Fibroblast of upper back skin (primary cell): ENCODE results near the gene MTR.

Experiments
- DNase-seq: peaks from one replicate; pipeline ENCODE4 v3.0.0-alpha.2; 2013

The MTR gene

GRCh38 chr1:236795035-236795756 is at the start of gene MTR:
Gene MTR (plus strand): TSS chr1:236795292. CDS start chr1:236795704, 412 bp downstream.
- peak; percentile 99 for DNase-seq

GRCh38 chr1:236746785-236747184 is 48.3 kb upstream of the MTR start:
- no peak for DNase-seq

GRCh38 chr1:236747311-236747985 is 47.6 kb upstream of the MTR start:
- DNase-seq: no peak

- DNase-seq: no peak
Observed at GRCh38 chr1:236748268-236748870, 46.7 kb upstream of the MTR start.

- no peak for DNase-seq
Observed at GRCh38 chr1:236750928-236751327, 44.2 kb upstream of the MTR start.

- no peak for DNase-seq
Observed at GRCh38 chr1:236751385-236751784, 43.7 kb upstream of the MTR start.

- no peak for DNase-seq
Observed at GRCh38 chr1:236751935-236752334, 43.2 kb upstream of the MTR start.

- peak; percentile 25 for DNase-seq
Observed at GRCh38 chr1:236753516-236753915, 41.6 kb upstream of the MTR start.

GRCh38 chr1:236753964-236754363 is 41.1 kb upstream of the MTR start:
- DNase-seq: no peak

GRCh38 chr1:236754525-236755210 is 40.4 kb upstream of the MTR start:
- no peak for DNase-seq

GRCh38 chr1:236757640-236758039 is 37.5 kb upstream of the MTR start:
- DNase-seq: no peak

- DNase-seq: peak; percentile 52
Observed at GRCh38 chr1:236759252-236759859, 35.7 kb upstream of the MTR start.

GRCh38 chr1:236760480-236760879 is 34.6 kb upstream of the MTR start:
- no peak for DNase-seq

GRCh38 chr1:236760986-236761385 is 34.1 kb upstream of the MTR start:
- DNase-seq: no peak

GRCh38 chr1:236761397-236762132 is 33.5 kb upstream of the MTR start:
- no peak for DNase-seq

- peak; percentile 7 for DNase-seq
Observed at GRCh38 chr1:236762410-236762809, 32.7 kb upstream of the MTR start.

GRCh38 chr1:236765831-236766230 is 29.3 kb upstream of the MTR start:
- no peak for DNase-seq

GRCh38 chr1:236766506-236766905 is 28.6 kb upstream of the MTR start:
- no peak for DNase-seq

GRCh38 chr1:236767276-236767675 is 27.8 kb upstream of the MTR start:
- DNase-seq: no peak

GRCh38 chr1:236768601-236769000 is 26.5 kb upstream of the MTR start:
- DNase-seq: no peak

GRCh38 chr1:236773919-236774318 is 21.2 kb upstream of the MTR start:
- DNase-seq: no peak

- DNase-seq: peak; percentile 10
Observed at GRCh38 chr1:236774926-236775325, 20.2 kb upstream of the MTR start.
